SKM-1 (cell line): ENCODE results near the gene FXYD2.
"Not testable (repeated sequence)": the region's sequence is repeated elsewhere in the genome, so short reads cannot be mapped to it uniquely, and the experiment has no call there.

Experiments used
- DNase-seq: peaks from one replicate; lab custom pipeline; 2025; ENCODE audit not compliant: unreplicated experiment; lab: John Stamatoyannopoulos, UW

Gene FXYD2

GRCh38 chr11:117824571-117825537, at the start of gene FXYD2:
Gene FXYD2 (minus strand): TSS chr11:117824744. CDS start chr11:117824678, 66 bp downstream.
- peak; percentile 35 for DNase-seq

- DNase-seq, result no peak
These were observed 49.2 kb upstream of the FXYD2 start for GRCh38 chr11:117873828-117874125.

GRCh38 chr11:117872975-117873827, 48.7 kb upstream of the FXYD2 start:
- no peak for DNase-seq

GRCh38 chr11:117872420-117872961, 47.9 kb upstream of the FXYD2 start:
- no peak for DNase-seq

GRCh38 chr11:117871784-117872183, 47.2 kb upstream of the FXYD2 start:
- DNase-seq, result no peak

GRCh38 chr11:117871160-117871559, 46.6 kb upstream of the FXYD2 start:
- no peak for DNase-seq

- no peak for DNase-seq
These were observed 45.8 kb upstream of the FXYD2 start for GRCh38 chr11:117870103-117870952.

GRCh38 chr11:117869604-117870003, 45.1 kb upstream of the FXYD2 start:
- DNase-seq, result no peak

- no peak for DNase-seq
These were observed 44.4 kb upstream of the FXYD2 start for GRCh38 chr11:117868815-117869561.

GRCh38 chr11:117868088-117868487, 43.5 kb upstream of the FXYD2 start:
- no peak for DNase-seq

- DNase-seq, result no peak
These were observed 42.0 kb upstream of the FXYD2 start for GRCh38 chr11:117866526-117866925.

- not testable (repeated sequence) for DNase-seq
These were observed 41.0 kb upstream of the FXYD2 start for GRCh38 chr11:117865546-117865945.

GRCh38 chr11:117863383-117863782, 38.8 kb upstream of the FXYD2 start:
- DNase-seq, result no peak

GRCh38 chr11:117862753-117863152, 38.2 kb upstream of the FXYD2 start:
- no peak for DNase-seq

GRCh38 chr11:117862019-117862725, 37.6 kb upstream of the FXYD2 start:
- no peak for DNase-seq

- DNase-seq, result no peak
These were observed 36.8 kb upstream of the FXYD2 start for GRCh38 chr11:117861151-117862018.

GRCh38 chr11:117860139-117860538, 35.6 kb upstream of the FXYD2 start:
- no peak for DNase-seq

GRCh38 chr11:117859488-117860112, 35.1 kb upstream of the FXYD2 start:
- DNase-seq, result no peak
